Fibroblast of villous mesenchyme (primary cell): ENCODE data around the gene PDLIM5. TPM values are rescaled to one million over a fixed set of nuclear protein-coding genes. Genes with fewer than 3 reads are reported as not detected.

Experiments used
- DNase-seq: peaks from one replicate; pipeline ENCODE4 v3.0.0-alpha.2; 2010; ENCODE audit warnings: low read depth
- H3K4me3 ChIP-seq: 2 replicates; pipeline ENCODE4 v1.5.1; 2011; ENCODE audit warnings: low read depth, mild to moderate bottlenecking, low read length
- total RNA-seq: library from RNA; depleted of rRNA; stranded (reverse); fragments of >200 nt; gene quantifications from 2 replicates; pipeline ENCODE4 v1.2.3, GENCODE V29; 2012
- TF ChIP-seq, protein P1 (sequence below): IDR thresholded peaks from 2 replicates; pipeline ENCODE4 v1.5.1; 2012; ENCODE audit warnings: low read depth, mild to moderate bottlenecking, low read length; ENCODE audit not compliant: insufficient read depth

PDLIM5 gene
- total RNA-seq, 1 donor: 370 TPM

- no peak overlapping the region for H3K4me3 ChIP-seq
- TF ChIP-seq, protein P1, sequence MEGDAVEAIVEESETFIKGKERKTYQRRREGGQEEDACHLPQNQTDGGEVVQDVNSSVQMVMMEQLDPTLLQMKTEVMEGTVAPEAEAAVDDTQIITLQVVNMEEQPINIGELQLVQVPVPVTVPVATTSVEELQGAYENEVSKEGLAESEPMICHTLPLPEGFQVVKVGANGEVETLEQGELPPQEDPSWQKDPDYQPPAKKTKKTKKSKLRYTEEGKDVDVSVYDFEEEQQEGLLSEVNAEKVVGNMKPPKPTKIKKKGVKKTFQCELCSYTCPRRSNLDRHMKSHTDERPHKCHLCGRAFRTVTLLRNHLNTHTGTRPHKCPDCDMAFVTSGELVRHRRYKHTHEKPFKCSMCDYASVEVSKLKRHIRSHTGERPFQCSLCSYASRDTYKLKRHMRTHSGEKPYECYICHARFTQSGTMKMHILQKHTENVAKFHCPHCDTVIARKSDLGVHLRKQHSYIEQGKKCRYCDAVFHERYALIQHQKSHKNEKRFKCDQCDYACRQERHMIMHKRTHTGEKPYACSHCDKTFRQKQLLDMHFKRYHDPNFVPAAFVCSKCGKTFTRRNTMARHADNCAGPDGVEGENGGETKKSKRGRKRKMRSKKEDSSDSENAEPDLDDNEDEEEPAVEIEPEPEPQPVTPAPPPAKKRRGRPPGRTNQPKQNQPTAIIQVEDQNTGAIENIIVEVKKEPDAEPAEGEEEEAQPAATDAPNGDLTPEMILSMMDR: no peak
- DNase-seq: peak; percentile 69
Observed at GRCh38 chr4:94420356-94420755, 31.4 kb upstream of the PDLIM5 start.

- no peak for DNase-seq
- TF ChIP-seq, protein P1: no peak
- no peak overlapping the region for H3K4me3 ChIP-seq
Observed at GRCh38 chr4:94426783-94427182, 25.0 kb upstream of the PDLIM5 start.

DNA sequence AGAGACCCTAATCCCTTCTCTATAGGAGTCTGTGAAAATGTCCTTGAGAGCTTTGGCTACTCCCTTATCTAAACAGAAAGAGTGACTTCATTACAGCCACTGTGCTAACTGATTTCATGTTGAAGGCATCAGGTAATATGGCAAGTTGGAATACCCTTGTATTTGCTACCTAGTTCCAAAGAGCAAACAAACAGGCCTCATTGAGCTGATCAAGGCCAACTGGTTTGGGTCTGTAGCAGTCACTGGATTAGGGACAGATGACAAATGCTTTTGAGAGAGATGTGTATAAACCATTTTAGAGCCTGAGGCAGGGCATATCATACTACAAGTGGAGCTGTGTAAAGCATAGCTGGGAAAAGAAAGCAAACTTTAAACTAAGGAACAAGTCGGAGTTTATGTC lies 22.9 kb upstream of the PDLIM5 start:
- H3K4me3 ChIP-seq: no peak overlapping the region
- TF ChIP-seq, protein P1: no peak
- no peak for DNase-seq

DNA sequence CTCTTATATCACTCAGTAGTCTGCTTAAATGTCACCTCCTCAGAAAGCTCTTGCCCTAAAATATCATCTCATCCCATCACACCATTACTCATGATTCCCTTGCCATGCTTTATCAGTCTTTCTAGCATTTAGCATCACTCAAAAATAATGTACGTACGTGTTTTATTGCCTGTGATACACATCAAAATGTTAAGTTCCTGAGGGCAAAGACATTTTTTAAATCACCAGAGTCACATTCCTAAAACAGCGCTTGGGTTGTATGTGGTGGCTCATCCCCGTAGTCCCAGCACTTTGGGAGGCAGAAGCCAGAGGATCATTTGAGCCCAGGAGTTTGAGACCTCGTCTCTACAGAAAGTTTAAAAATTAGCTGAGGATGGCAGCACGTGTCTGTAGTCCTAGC lies 21.3 kb upstream of the PDLIM5 start:
- no peak overlapping the region for H3K4me3 ChIP-seq
- TF ChIP-seq, protein P1: no peak
- no peak for DNase-seq

DNA sequence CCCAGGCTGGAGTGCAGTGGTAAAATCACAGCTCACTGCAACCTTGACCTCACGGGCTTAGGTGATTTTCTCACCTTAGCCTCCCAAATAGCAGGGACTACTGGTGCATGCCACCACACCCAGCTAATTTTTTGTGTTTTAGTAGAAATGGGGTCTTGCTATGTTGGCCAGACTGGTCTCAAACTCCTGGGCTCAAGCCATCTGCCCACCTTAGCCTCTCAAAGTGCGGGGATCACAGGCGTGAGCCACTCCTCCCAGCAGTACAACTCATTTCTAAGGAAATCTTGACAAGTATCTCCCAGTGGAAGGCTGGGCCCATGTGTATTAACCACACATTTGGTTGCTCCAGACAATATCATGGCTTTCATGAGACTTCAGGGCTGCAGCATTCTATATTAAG lies 20.4 kb upstream of the PDLIM5 start:
- TF ChIP-seq, protein P1: no peak
- DNase-seq: no peak
- no peak overlapping the region for H3K4me3 ChIP-seq

DNA sequence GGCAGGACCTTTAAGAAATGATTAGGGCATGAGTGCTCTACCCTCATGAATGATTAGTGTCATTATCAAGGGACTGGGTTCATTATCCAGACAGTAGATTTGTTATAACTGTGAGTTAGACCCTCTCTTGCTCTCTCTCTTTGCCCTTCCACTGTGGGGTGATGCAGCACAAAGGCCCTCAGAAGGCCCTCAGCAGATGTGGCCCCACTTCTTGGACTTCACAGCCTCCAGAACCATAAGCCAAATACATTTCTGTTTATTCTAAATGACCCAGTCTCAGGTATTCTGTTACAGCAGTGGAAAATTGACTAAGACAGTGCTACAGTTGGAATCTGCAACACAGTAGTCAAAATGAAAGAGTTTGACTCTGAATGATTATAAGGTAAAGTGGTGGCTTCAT lies 17.2 kb upstream of the PDLIM5 start:
- no peak overlapping the region for H3K4me3 ChIP-seq
- DNase-seq: no peak

DNA sequence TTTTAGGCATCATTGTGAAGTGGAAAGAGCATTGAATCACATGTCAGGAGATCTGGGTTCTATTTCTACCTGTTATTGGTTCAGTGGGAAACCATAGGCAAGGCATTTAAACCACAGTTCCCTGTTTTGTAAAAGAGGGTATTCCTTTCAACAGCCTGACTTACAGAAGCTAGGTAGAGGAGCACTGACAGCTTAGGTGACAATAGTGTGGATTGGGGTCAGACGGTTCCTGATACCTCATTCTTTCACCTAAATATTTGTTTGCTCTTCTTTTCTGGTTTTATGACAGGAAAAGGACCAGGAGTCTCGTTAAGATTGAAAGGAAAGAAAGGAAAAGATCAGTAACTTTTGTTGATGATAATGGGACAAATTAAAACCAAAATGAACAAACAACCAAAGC lies 15.9 kb upstream of the PDLIM5 start:
- H3K4me3 ChIP-seq: no peak overlapping the region
- no peak for DNase-seq
- TF ChIP-seq, protein P1: no peak

More for the DNA sequence above, 17.2 kb upstream of the PDLIM5 start:
- TF ChIP-seq, protein P1: no peak
